Left cardiac atrium (tissue), 4 donors: Measurements from ENCODE around the gene ZPLD1. TPM values are rescaled to one million over a fixed set of nuclear protein-coding genes. Genes with fewer than 3 reads are reported as not detected.

Experiments used
- ATAC-seq, 2 donors: fragments of 200-7000 bp; cut with Tn5 transposase; one replicate each; pipeline ENCODE4 v1.9.1; 2020; ENCODE audit warnings: mild to moderate bottlenecking in 2 of 2, moderate library complexity in 2 of 2
- DNase-seq: peaks from one replicate; pipeline ENCODE4 v3.0.0-alpha.2; 2020
- intact Hi-C, 2 donors: fragments of 100-400 bp; cut with DNase I; formaldehyde crosslinking; loops; one replicate each; pipeline versions ENCODE4 v1.14.1 to v1.15.1; 2022 to 2023
- total RNA-seq, 2 donors: library from RNA; stranded (reverse); fragmentation: NEBNext Ultra II Directional; extraction: Animal tissue kit (Norgen Biotek cat#: 25700); gene quantifications; one replicate each; pipeline ENCODE4 v1.2.1, GENCODE V29; 2021
- donor health status: DM: no; HTN: yes; CAD: no.
- donor health status: DM: no; HTN: yes; CAD: no; lungs with severe emphysema.
- donor health status: DM: yes; HTN: yes; CAD: no.
- donor health status: Dilated cardiomyopathy.

The ZPLD1 gene
- total RNA-seq, 2 donors from 2014 or later = 0.34 TPM; not detected in 1

DNA sequence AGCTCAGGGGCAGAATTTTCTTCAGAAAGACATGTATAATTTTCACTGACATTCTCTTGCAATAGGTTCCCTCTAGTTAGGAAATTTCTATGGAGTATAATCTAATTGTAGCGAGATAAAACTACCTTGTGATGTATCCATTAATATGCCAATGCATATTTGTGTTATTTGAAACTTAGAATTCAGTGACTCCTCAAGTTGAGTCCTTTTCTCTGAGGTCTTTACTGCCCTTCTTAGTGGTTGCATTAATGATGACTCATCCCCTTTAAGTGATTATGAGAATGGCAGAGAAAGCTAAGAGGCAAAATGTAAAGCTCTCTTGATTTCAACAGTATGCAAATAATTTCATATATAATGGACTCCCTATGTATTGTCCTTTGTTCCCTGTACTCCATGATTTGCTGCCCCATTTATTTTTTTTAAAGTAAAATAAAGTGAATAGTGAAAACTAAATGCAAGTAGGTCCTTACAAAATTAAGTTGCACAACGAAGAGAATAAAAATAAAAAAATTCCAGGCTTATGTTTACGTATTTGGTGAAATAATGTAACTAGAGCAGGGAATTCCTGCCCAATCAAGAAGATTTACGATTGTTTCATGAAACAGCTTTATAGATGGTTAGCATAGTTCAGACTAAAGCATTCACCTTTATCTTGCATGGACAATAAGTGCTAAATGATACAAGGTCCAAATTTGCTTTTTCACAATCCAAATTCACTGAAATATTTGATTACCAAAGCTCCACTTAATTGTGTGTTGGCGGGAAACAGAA, 78.1 kb downstream of the ZPLD1 start:
- ATAC-seq (no peak), DNase-seq (no peak)
- intact Hi-C loops = no loop called here

DNA sequence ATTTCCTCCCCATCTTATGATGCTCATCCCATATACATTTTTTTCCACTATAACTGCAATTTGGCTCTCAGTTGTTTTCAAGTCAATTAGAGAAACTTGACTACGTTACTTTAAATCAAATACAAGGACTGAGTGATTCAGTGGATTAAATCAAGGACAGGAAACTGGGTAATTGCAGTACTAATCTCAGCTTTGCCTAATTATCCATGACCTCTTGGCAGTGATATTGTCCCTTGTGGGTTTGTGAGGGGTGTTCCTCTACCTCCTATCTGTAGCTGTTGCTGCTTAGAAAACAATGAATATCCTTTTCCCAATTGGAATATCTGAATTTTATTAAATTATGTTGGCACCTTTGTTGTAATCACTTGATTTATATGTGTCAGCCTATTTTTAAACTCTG, 79.4 kb downstream of the ZPLD1 start:
- DNase-seq (no peak), ATAC-seq (no peak)
- intact Hi-C loops = no loop called here

DNA sequence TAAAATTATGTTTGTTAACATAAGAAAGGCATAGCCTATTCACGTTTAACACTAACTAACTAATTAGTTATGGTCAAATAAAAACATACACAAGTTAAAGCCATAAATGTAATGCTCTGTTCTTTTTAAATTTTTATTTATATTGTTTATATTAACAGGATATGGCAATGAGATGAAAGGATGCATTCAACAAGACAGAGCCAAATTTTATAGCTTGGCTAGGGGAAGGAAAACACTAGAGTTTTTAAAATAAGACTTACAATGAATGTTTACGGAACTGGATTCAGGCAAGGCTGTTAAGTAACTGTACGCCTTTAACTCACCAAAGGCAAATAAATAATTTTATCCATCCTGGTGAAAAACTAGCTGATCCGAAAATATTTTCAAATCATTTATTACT, 86.4 kb downstream of the ZPLD1 start:
- intact Hi-C loops = no loop called here
- ATAC-seq (no peak), DNase-seq (no peak)

DNA sequence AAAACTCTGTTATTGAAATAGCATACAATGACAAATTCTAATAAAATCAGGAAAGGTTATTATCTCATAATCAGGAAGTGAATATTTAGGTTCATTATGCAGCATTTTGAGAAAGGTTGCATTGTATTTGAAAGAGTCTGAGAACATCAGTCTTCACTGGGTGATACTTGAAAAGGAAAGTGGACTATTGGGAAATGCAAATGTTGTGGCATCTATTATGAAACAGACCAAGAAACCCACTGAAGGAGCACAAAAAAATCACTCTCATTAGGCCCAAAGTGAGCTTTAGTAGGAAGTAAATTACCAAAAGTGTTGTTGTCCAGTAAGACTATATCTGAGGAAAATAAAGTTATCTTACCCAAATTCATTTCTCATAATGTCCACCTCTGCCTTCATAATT, 90.8 kb downstream of the ZPLD1 start:
- intact Hi-C loops = no loop called here
- ATAC-seq = no peak
- DNase-seq = no peak

DNA sequence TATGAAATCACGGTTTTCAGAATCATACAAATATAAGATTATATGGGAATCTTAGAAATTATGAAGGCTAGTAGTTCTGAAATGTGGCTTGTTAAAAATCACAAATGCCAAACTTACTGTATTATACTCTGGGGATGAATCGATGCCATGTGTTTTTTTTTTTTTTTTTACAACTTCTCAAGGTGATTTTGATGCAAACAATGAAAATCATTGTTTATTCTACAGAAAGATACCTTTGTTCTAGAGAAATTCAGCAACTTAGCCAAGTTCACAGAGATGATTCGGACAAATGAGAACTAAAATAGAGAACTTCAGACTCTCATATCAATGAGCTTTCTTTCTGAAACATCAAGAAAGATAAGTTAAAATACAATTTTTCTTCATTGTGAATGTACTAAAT, 92.0 kb downstream of the ZPLD1 start:
- intact Hi-C loops = no loop called here
- ATAC-seq (no peak), DNase-seq (no peak)

DNA sequence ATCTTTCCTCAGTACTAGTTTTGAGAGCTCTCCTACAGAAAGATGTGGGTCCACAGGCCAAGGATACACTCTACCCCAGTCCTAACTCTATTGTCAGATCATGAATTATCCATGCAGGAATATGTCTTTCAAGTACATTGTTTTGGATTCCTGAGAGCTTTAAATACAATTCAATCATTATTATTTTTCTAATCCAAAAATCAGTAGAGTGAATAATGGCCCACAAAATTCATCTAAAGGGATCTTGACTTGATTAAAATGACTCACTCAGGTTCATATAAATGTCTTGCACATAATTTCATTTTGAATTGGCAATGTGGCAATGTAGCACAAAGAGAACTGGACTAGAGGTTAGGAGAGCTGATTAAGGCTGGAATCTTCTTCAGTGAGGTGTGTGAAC, 93.9 kb downstream of the ZPLD1 start:
- DNase-seq (no peak), ATAC-seq (no peak)
- intact Hi-C loops = loop anchor here in 1 of 2 donors (2.0 kb wide), 1 partner anchor 62 kb away; no protein-coding TSS in a partner anchor
